ENCODE results near the gene ZNF217.
A peak's percentile ranks its signal among the peaks of the same experiment; 100 is the strongest.

The ZNF217 gene

DNA sequence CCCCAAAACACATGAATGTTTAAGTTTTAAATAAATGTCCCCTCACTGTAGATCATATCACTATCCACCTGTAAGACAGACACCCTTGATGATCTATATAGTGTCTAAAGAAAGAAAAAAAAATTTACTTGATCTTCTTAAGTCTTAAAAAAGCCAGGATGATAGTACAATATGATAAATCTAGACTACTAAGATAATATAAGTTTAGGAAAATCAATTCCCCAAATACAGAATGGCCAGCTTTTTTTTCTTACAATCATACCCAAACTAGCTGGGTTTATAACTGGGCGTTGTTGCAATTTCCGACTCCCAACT is 14.4 kb downstream of the ZNF217 start:
- H3K4me1 ChIP-seq (ENCODE audit: insufficient read depth, low read length, poor library complexity, severe bottlenecking) = peaks cover 38% of the 10 kb centered on the region
- H3K27me3 ChIP-seq (ENCODE audit: insufficient read depth, low read length, poor library complexity, severe bottlenecking) = no peaks in the 10 kb centered on the region
- peak overlapping the region; percentile 67 for H3K4me3 ChIP-seq (ENCODE audit: low read length, poor library complexity, severe bottlenecking)
- H2AFZ ChIP-seq (ENCODE audit: low read length) = no peak overlapping the region
- no peaks in the 10 kb centered on the region for H3K9me3 ChIP-seq (ENCODE audit: insufficient read depth, low read depth, low read length)
- H4K20me1 ChIP-seq (ENCODE audit: insufficient read depth, low read length, poor library complexity, severe bottlenecking) = peaks cover 70% of the 10 kb centered on the region
- H3K9me2 ChIP-seq (replicated peaks; ENCODE audit: low read depth, low read length) = no peaks in the 10 kb centered on the region
- TF ChIP-seq, protein P1, sequence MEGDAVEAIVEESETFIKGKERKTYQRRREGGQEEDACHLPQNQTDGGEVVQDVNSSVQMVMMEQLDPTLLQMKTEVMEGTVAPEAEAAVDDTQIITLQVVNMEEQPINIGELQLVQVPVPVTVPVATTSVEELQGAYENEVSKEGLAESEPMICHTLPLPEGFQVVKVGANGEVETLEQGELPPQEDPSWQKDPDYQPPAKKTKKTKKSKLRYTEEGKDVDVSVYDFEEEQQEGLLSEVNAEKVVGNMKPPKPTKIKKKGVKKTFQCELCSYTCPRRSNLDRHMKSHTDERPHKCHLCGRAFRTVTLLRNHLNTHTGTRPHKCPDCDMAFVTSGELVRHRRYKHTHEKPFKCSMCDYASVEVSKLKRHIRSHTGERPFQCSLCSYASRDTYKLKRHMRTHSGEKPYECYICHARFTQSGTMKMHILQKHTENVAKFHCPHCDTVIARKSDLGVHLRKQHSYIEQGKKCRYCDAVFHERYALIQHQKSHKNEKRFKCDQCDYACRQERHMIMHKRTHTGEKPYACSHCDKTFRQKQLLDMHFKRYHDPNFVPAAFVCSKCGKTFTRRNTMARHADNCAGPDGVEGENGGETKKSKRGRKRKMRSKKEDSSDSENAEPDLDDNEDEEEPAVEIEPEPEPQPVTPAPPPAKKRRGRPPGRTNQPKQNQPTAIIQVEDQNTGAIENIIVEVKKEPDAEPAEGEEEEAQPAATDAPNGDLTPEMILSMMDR (conservative IDR thresholded peaks at IDR 0.05; ENCODE audit: low read length) = no peak
- TF ChIP-seq EZH2phosphoT487 (IDR thresholded peaks at IDR 0.05; ENCODE audit: borderline replicate concordance) = no peak
- peak overlapping the region; percentile 62 for H3K9ac ChIP-seq (ENCODE audit: low read depth, low read length, poor library complexity, severe bottlenecking)
- H3K4me2 ChIP-seq (ENCODE audit: low read depth, low read length, poor library complexity, severe bottlenecking) = peak overlapping the region; percentile 90
- H3K36me3 ChIP-seq (ENCODE audit: insufficient read depth, low read length) = peaks cover 87% of the 10 kb centered on the region
- peaks cover 15% of the 10 kb centered on the region; the same call in 1 of the 2 replicates for H3F3A ChIP-seq (ENCODE audit: low read depth)
- H3K79me2 ChIP-seq (ENCODE audit: insufficient read depth, low read length) = peaks cover 100% of the 10 kb centered on the region

GRCh38 chr20:53578492-53579222 is 15.0 kb downstream of the ZNF217 start:
- Histone ChIP-seq H4K20me1 (ENCODE audit: insufficient read depth, low read length, poor library complexity, severe bottlenecking) (peaks cover 76% of the 10 kb centered on the region), H3K36me3 (ENCODE audit: insufficient read depth, low read length) (peaks cover 93% of the 10 kb centered on the region), H3K27me3 (ENCODE audit: insufficient read depth, low read length, poor library complexity, severe bottlenecking) (no peaks in the 10 kb centered on the region), H3K9ac (ENCODE audit: low read depth, low read length, poor library complexity, severe bottlenecking) (peak overlapping the region; percentile 62), H3K9me2 (replicated peaks; ENCODE audit: low read depth, low read length) (no peaks in the 10 kb centered on the region), H3K4me2 (ENCODE audit: low read depth, low read length, poor library complexity, severe bottlenecking) (peak overlapping the region; percentile 90), H3K79me2 (ENCODE audit: insufficient read depth, low read length) (peaks cover 100% of the 10 kb centered on the region), H3K9me3 (ENCODE audit: insufficient read depth, low read depth, low read length) (no peaks in the 10 kb centered on the region), H3F3A (ENCODE audit: low read depth) (peaks cover 15% of the 10 kb centered on the region; the same call in 1 of the 2 replicates), H3K4me3 (ENCODE audit: low read length, poor library complexity, severe bottlenecking) (peak overlapping the region; percentile 67), H2AFZ (ENCODE audit: low read length) (no peak overlapping the region), H3K4me1 (ENCODE audit: insufficient read depth, low read length, poor library complexity, severe bottlenecking) (peaks cover 38% of the 10 kb centered on the region)
- TF ChIP-seq, protein P1 (conservative IDR thresholded peaks at IDR 0.05; ENCODE audit: low read length) = peak; percentile 96
- no peak for TF ChIP-seq EZH2phosphoT487 (IDR thresholded peaks at IDR 0.05; ENCODE audit: borderline replicate concordance)

GRCh38 chr20:53576586-53577318 is 16.9 kb downstream of the ZNF217 start:
- H3K9me2 ChIP-seq (replicated peaks; ENCODE audit: low read depth, low read length) = no peaks in the 10 kb centered on the region
- H3K9ac ChIP-seq (ENCODE audit: low read depth, low read length, poor library complexity, severe bottlenecking) = no peak overlapping the region
- H3K36me3 ChIP-seq (ENCODE audit: insufficient read depth, low read length) = peaks cover 99% of the 10 kb centered on the region
- peaks cover 94% of the 10 kb centered on the region for H4K20me1 ChIP-seq (ENCODE audit: insufficient read depth, low read length, poor library complexity, severe bottlenecking)
- no peak overlapping the region for H2AFZ ChIP-seq (ENCODE audit: low read length)
- peaks cover 28% of the 10 kb centered on the region for H3K4me1 ChIP-seq (ENCODE audit: insufficient read depth, low read length, poor library complexity, severe bottlenecking)
- H3F3A ChIP-seq (ENCODE audit: low read depth) = peaks cover 15% of the 10 kb centered on the region; the same call in 1 of the 2 replicates
- no peaks in the 10 kb centered on the region for H3K9me3 ChIP-seq (ENCODE audit: insufficient read depth, low read depth, low read length)
- no peak overlapping the region for H3K4me3 ChIP-seq (ENCODE audit: low read length, poor library complexity, severe bottlenecking)
- peaks cover 100% of the 10 kb centered on the region for H3K79me2 ChIP-seq (ENCODE audit: insufficient read depth, low read length)
- no peak for TF ChIP-seq EZH2phosphoT487 (IDR thresholded peaks at IDR 0.05; ENCODE audit: borderline replicate concordance)
- TF ChIP-seq, protein P1 (conservative IDR thresholded peaks at IDR 0.05; ENCODE audit: low read length) = no peak
- H3K27me3 ChIP-seq (ENCODE audit: insufficient read depth, low read length, poor library complexity, severe bottlenecking) = no peaks in the 10 kb centered on the region
- H3K4me2 ChIP-seq (ENCODE audit: low read depth, low read length, poor library complexity, severe bottlenecking) = no peak overlapping the region

All from Loucy (cell line).